Sigmoid colon (tissue), 3 donors: ENCODE results near the gene PCED1B.

Experiments
- CTCF ChIP-seq, 4 experiments: fragments of 450-650 bp in 3 of 4; fragments of 200-600 bp in 1 of 4; IDR thresholded peaks; one replicate each; pipeline ENCODE4 v1.5.1; 2016 to 2019; ENCODE audit warnings: antibody characterized with exemption in 4 of 4, mild to moderate bottlenecking in 3 of 4, moderate library complexity in 2 of 4
- POLR2A ChIP-seq, 2 donors: fragments of 450-650 bp; IDR thresholded peaks; one replicate each; pipeline ENCODE4 v1.6.1; 2016; ENCODE audit warnings: antibody characterized with exemption in 2 of 2, mild to moderate bottlenecking in 2 of 2, moderate library complexity in 2 of 2

- TF ChIP-seq POLR2A (IDR thresholded peaks at IDR 0.05) (no peak), CTCF (IDR thresholded peaks at IDR 0.05) (no peak)
Measured at GRCh38 chr12:47219243-47219642, 139.8 kb downstream of the PCED1B start.
